NB4 (cell line): ENCODE measurements around the gene SLC45A1.

Experiments used
- POLR2A ChIP-seq: IDR thresholded peaks from 2 replicates; pipeline ENCODE4 v1.6.1; 2011; ENCODE audit warnings: mild to moderate bottlenecking; ENCODE audit not compliant: insufficient read length; ENCODE audit errors: extremely low read depth
- TF ChIP-seq, protein P1 (sequence below): IDR thresholded peaks from one replicate; pipeline ENCODE4 v1.5.1; 2012; ENCODE audit warnings: low read depth, low read length

DNA sequence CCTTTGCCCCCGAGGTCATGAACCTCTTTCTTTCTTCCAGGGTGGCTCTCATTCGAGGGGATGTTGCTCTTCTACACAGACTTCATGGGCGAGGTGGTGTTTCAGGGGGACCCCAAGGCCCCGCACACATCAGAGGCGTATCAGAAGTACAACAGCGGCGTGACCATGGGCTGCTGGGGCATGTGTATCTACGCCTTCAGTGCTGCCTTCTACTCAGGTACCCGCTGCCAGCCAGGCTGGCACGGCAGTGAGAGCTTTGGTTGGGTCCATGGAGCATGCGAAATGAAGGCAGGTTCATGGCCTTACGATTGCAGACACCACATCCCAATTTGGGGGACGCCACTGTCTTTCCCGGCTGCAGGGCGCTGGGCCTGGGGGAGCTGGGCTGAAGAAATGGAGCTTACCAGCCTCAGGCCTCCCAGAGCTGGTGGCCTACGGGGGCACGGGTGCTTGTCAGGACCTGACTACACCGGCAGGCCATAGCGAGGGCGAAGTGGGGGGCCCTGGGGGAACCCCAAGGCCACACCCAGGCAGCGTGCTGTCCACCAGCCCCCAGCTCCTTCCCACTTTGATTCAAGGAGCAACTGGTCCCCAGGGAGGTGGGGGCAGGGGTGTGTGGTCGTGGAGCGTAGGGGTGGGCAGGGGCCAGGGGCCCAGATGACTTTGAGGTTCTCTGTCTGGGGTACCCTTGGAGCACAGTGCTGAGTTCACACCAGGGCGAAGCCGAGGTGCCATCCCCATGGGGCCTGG is 20.0 kb downstream of the SLC45A1 start:
- TF ChIP-seq, protein P1, sequence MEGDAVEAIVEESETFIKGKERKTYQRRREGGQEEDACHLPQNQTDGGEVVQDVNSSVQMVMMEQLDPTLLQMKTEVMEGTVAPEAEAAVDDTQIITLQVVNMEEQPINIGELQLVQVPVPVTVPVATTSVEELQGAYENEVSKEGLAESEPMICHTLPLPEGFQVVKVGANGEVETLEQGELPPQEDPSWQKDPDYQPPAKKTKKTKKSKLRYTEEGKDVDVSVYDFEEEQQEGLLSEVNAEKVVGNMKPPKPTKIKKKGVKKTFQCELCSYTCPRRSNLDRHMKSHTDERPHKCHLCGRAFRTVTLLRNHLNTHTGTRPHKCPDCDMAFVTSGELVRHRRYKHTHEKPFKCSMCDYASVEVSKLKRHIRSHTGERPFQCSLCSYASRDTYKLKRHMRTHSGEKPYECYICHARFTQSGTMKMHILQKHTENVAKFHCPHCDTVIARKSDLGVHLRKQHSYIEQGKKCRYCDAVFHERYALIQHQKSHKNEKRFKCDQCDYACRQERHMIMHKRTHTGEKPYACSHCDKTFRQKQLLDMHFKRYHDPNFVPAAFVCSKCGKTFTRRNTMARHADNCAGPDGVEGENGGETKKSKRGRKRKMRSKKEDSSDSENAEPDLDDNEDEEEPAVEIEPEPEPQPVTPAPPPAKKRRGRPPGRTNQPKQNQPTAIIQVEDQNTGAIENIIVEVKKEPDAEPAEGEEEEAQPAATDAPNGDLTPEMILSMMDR = no peak
- TF ChIP-seq POLR2A = no peak
